Fibroblast of lung (primary cell): ENCODE results near the gene SEC31A.

Experiments used
- CTCF ChIP-seq, 2 donors: IDR thresholded peaks in 1 of 2; conservative IDR thresholded peaks in 1 of 2; 1 replicate in 1 of 2; 2 replicates in 1 of 2; pipeline ENCODE4 v1.5.1; 2011 to 2012; ENCODE audit warnings: low read length in 2 of 2, control low read depth in 1 of 2, inconsistent platforms in 1 of 2, low read depth in 1 of 2, mild to moderate bottlenecking in 1 of 2
- EZH2 ChIP-seq: IDR thresholded peaks from 2 replicates; pipeline ENCODE4 v1.5.1; 2012; ENCODE audit warnings: low read length, control low read depth, mild to moderate bottlenecking; ENCODE audit errors: missing control alignments

GRCh38 chr4:82791179-82791578 is 99.8 kb downstream of the SEC31A start:
- TF ChIP-seq EZH2 (no peak), CTCF (conservative IDR thresholded peaks at IDR 0.05 in 1 of 2, IDR thresholded peaks at IDR 0.05 in 1 of 2; ENCODE audit: low read depth in 1 of 2, low read length in 2 of 2) (no peak)
